IMR-90 (cell line): ENCODE results near the gene TAT. TPM values are rescaled to one million over a fixed set of nuclear protein-coding genes. Genes with fewer than 3 reads are reported as not detected.

Experiments
- ATAC-seq: fragments of 200-7000 bp; cut with Tn5 transposase; 2 replicates; pipeline ENCODE4 v1.9.1; 2020; ENCODE audit warnings: low read depth, mild to moderate bottlenecking, moderate library complexity
- BruUV-seq: library from RNA; stranded (reverse); fragments of 400-500 nt; replicated peaks from 2 replicates; lab custom pipeline; 2021; lab: Mats Ljungman, UMichigan
- CTCF ChIA-PET: fragments of 300-600 bp; formaldehyde crosslinking; extraction: SDS; loops from one replicate; lab custom pipeline; 2021; ENCODE audit warnings: antibody characterized with exemption; lab: Yijun Ruan, JAX
- POLR2A ChIA-PET: fragments of 300-600 bp; sonication (Branson Sonifier 250); formaldehyde crosslinking; loops from one replicate; lab custom pipeline; 2022; ENCODE audit warnings: antibody characterized with exemption; ENCODE audit not compliant: unreplicated experiment; lab: Charles Lee
- DNase-seq: peaks from one replicate; pipeline ENCODE4 v3.0.0; 2013
- H2AFZ ChIP-seq: replicated peaks from 2 replicates; pipeline ENCODE3; 2013; ENCODE audit warnings: low read length, mild to moderate bottlenecking; ENCODE audit not compliant: poor library complexity
- H2AK5ac ChIP-seq: 2 replicates; pipeline ENCODE4 v1.6.1; 2013; ENCODE audit warnings: low read depth, low read length, inconsistent platforms
- H2AK9ac ChIP-seq: replicated peaks from 2 replicates; pipeline ENCODE3; 2013; ENCODE audit warnings: mild to moderate bottlenecking, low read depth, low read length, moderate library complexity; ENCODE audit not compliant: poor library complexity
- H2BK120ac ChIP-seq: 2 replicates; pipeline ENCODE4 v1.6.1; 2013; ENCODE audit warnings: low read depth, low read length, inconsistent platforms
- H2BK15ac ChIP-seq: 3 replicates; pipeline ENCODE4 v1.6.1; 2013; ENCODE audit warnings: low read depth, low read length, inconsistent platforms
- H2BK20ac ChIP-seq: 2 replicates; pipeline ENCODE4 v1.6.1; 2013; ENCODE audit warnings: low read depth, mild to moderate bottlenecking, inconsistent platforms, low read length, moderate library complexity
- H2BK5ac ChIP-seq: 2 replicates; pipeline ENCODE4 v1.6.1; 2013; ENCODE audit warnings: mild to moderate bottlenecking, low read depth, low read length, inconsistent platforms; ENCODE audit not compliant: poor library complexity, severe bottlenecking
- H3K14ac ChIP-seq: replicated peaks from 2 replicates; pipeline ENCODE4 v1.6.1; 2013; ENCODE audit warnings: low read depth, low read length, inconsistent platforms
- H3K18ac ChIP-seq: 2 replicates; pipeline ENCODE4 v1.6.1; 2013; ENCODE audit warnings: low read depth, low read length, control low read depth
- H3K23ac ChIP-seq: 2 replicates; pipeline ENCODE4 v1.6.1; 2013; ENCODE audit warnings: low read depth, low read length, inconsistent platforms
- H3K27ac ChIP-seq: 2 replicates; pipeline ENCODE4 v1.5.1; 2013; ENCODE audit warnings: mild to moderate bottlenecking, control low read depth, low read length; ENCODE audit not compliant: insufficient read depth
- H3K27me3 ChIP-seq: 2 replicates; pipeline ENCODE4 v1.6.1; 2013; ENCODE audit warnings: low read length; ENCODE audit not compliant: control insufficient read depth, insufficient read depth
- H3K36me3 ChIP-seq: 2 replicates; pipeline ENCODE4 v1.6.1; 2013; ENCODE audit warnings: low read length, mixed read lengths; ENCODE audit not compliant: control insufficient read depth, insufficient read depth
- H3K4ac ChIP-seq: 2 replicates; pipeline ENCODE4 v1.6.1; 2013; ENCODE audit warnings: low read depth, low read length, inconsistent platforms
- H3K4me1 ChIP-seq: 2 replicates; pipeline ENCODE4 v1.6.1; 2013; ENCODE audit warnings: low read length, mixed read lengths; ENCODE audit not compliant: control insufficient read depth, insufficient read depth
- H3K4me2 ChIP-seq: 2 replicates; pipeline ENCODE4 v1.6.1; 2013; ENCODE audit warnings: low read depth, mild to moderate bottlenecking, control low read depth, low read length, moderate library complexity
- H3K4me3 ChIP-seq: 2 replicates; pipeline ENCODE4 v1.5.1; 2013; ENCODE audit warnings: low read depth, mild to moderate bottlenecking, control low read depth, low read length, moderate library complexity; ENCODE audit not compliant: insufficient read depth
- H3K56ac ChIP-seq: 2 replicates; pipeline ENCODE4 v1.6.1; 2013; ENCODE audit warnings: low read length, inconsistent platforms; ENCODE audit not compliant: insufficient read depth; ENCODE audit errors: extremely low read depth
- H3K79me1 ChIP-seq, 2 experiments: 2 replicates each; pipeline ENCODE4 v1.6.1; 2013; ENCODE audit warnings: low read length in 2 of 2, inconsistent platforms in 1 of 2, low read depth in 1 of 2
- H3K9ac ChIP-seq: 2 replicates; pipeline ENCODE4 v1.6.1; 2013; ENCODE audit warnings: low read depth, low read length, control low read depth
- H3K9me1 ChIP-seq: 2 replicates; pipeline ENCODE4 v1.6.1; 2013; ENCODE audit warnings: low read length, inconsistent platforms; ENCODE audit not compliant: insufficient read depth
- H3K9me3 ChIP-seq: 2 replicates; pipeline ENCODE4 v1.6.1; 2013; ENCODE audit warnings: low read length; ENCODE audit not compliant: control insufficient read depth, insufficient read depth
- H4K20me1 ChIP-seq: 2 replicates; pipeline ENCODE4 v1.6.1; 2013; ENCODE audit warnings: low read length, inconsistent platforms; ENCODE audit not compliant: insufficient read depth
- H4K5ac ChIP-seq: 2 replicates; pipeline ENCODE4 v1.6.1; 2013; ENCODE audit warnings: mild to moderate bottlenecking, low read depth, low read length, control low read depth
- H4K8ac ChIP-seq, 2 experiments: 2 replicates each; pipeline ENCODE4 v1.6.1; 2013; ENCODE audit warnings: low read depth in 2 of 2, low read length in 2 of 2, control low read depth in 1 of 2, inconsistent platforms in 1 of 2
- H4K91ac ChIP-seq: 2 replicates; pipeline ENCODE4 v1.6.1; 2013; ENCODE audit warnings: low read depth, low read length, inconsistent platforms; ENCODE audit not compliant: insufficient read depth
- BHLHE40 ChIP-seq: fragments of 150-350 bp; IDR thresholded peaks from 2 replicates; pipeline ENCODE4 v1.6.1; 2016; ENCODE audit warnings: mild to moderate bottlenecking, low read depth, low read length
- CEBPB ChIP-seq: IDR thresholded peaks from 2 replicates; pipeline ENCODE4 v1.6.1; 2012; ENCODE audit warnings: low read depth, low read length, improper control_type of control experiment
- CHD1 ChIP-seq: IDR thresholded peaks from 2 replicates; pipeline ENCODE4 v1.6.1; 2012; ENCODE audit warnings: low read depth, low read length, improper control_type of control experiment
- CTCF ChIP-seq: conservative IDR thresholded peaks from 2 replicates; pipeline ENCODE4 v1.5.1; 2012; ENCODE audit warnings: mild to moderate bottlenecking, low read depth, low read length, improper control_type of control experiment
- FOS ChIP-seq: fragments of 150-350 bp; IDR thresholded peaks from 2 replicates; pipeline ENCODE4 v1.6.1; 2016; ENCODE audit warnings: low read depth, low read length
- MAFK ChIP-seq: IDR thresholded peaks from 2 replicates; pipeline ENCODE4 v1.6.1; 2012; ENCODE audit warnings: low read depth, low read length, improper control_type of control experiment
- MAZ ChIP-seq: IDR thresholded peaks from 2 replicates; pipeline ENCODE4 v1.6.1; 2012; ENCODE audit warnings: low read depth, mild to moderate bottlenecking, low read length, improper control_type of control experiment, moderate library complexity, borderline replicate concordance
- MXI1 ChIP-seq: IDR thresholded peaks from 2 replicates; pipeline ENCODE4 v1.6.1; 2012; ENCODE audit warnings: low read depth, mild to moderate bottlenecking, low read length, moderate library complexity, borderline replicate concordance
- NFE2L2 ChIP-seq: fragments of 150-350 bp; IDR thresholded peaks from 2 replicates; pipeline ENCODE4 v1.6.1; 2016; ENCODE audit warnings: low read depth, mild to moderate bottlenecking, low read length
- POLR2A ChIP-seq: IDR thresholded peaks from 2 replicates; pipeline ENCODE4 v1.6.1; 2012; ENCODE audit warnings: mild to moderate bottlenecking, low read depth, low read length
- RAD21 ChIP-seq: IDR thresholded peaks from 2 replicates; pipeline ENCODE4 v1.6.1; 2012; ENCODE audit warnings: low read length, improper control_type of control experiment
- RCOR1 ChIP-seq: IDR thresholded peaks from 2 replicates; pipeline ENCODE4 v1.6.1; 2012; ENCODE audit warnings: mild to moderate bottlenecking, low read length, improper control_type of control experiment; ENCODE audit not compliant: insufficient replicate concordance
- RFX5 ChIP-seq: IDR thresholded peaks from 2 replicates; pipeline ENCODE4 v1.8.0; 2012; ENCODE audit warnings: low read depth, mild to moderate bottlenecking, low read length, moderate library complexity
- SMC3 ChIP-seq: fragments of 150-350 bp; IDR thresholded peaks from 2 replicates; pipeline ENCODE4 v1.6.1; 2016; ENCODE audit warnings: low read depth, mild to moderate bottlenecking, antibody characterized with exemption, low read length, moderate library complexity
- USF2 ChIP-seq: fragments of 150-350 bp; IDR thresholded peaks from 2 replicates; pipeline ENCODE4 v1.6.1; 2017; ENCODE audit warnings: mild to moderate bottlenecking, antibody characterized with exemption, low read length, low read depth
- WGBS, 2 experiments: methylation state at CpG; one replicate each; pipeline versions ENCODE4 v1.1.5 to v1.1.7; 2013; ENCODE audit warnings: missing lambda C conversion rate in 2 of 2; ENCODE audit not compliant: insufficient read length in 1 of 2; ENCODE audit errors: extremely low coverage in 2 of 2; 5-methylcytosine and 5-hydroxymethylcytosine counted together
- dilution Hi-C: fragments of 300-500 bp; cut with HindIII; formaldehyde crosslinking; loops from one replicate; pipeline ENCODE4 v1.14.3; 2018; ENCODE audit warnings: low sequenced_read_pairs; ENCODE audit not compliant: unreplicated experiment
- in situ Hi-C: fragments of 300-500 bp; cut with MboI; formaldehyde crosslinking; loops from 3 replicates; pipeline ENCODE4 v1.14.3; 2019; ENCODE audit warnings: low sequenced_read_pairs, inconsistent platforms, mixed read lengths
- intact Hi-C: fragments of 100-400 bp; cut with micrococcal nuclease; formaldehyde crosslinking; loops from 2 replicates; pipeline ENCODE4 v1.10.0; 2022
- polyA plus RNA-seq, 3 experiments: library from polyadenylated mRNA; depleted of rRNA; stranded (reverse); fragments of >200 nt; gene quantifications; 2 replicates each; pipeline ENCODE4 v1.2.3, GENCODE V29; 2012; ENCODE audit warnings: low replicate concordance in 1 of 3
- total RNA-seq: library from RNA; depleted of rRNA; stranded (reverse); fragments of >200 nt; gene quantifications from 2 replicates; pipeline ENCODE4 v1.2.3, GENCODE V29; 2012

The TAT gene
- total and polyA plus RNA-seq, 2 of the 4 experiments (the other 2 are of a cell fraction) = not detected

GRCh38 chr16:71610936-71611871, 34.3 kb upstream of the TAT start:
- Histone ChIP-seq H4K91ac (no peak overlapping the region), H3K4me3 (no peak overlapping the region), H3K4ac (no peak overlapping the region), H3K56ac (no peak overlapping the region), H3K9me1 (no peaks in the 10 kb centered on the region), H3K14ac (no peak overlapping the region), H3K9me3 (no peaks in the 10 kb centered on the region), H2AK9ac (no peak overlapping the region), H3K27me3 (peaks cover 8% of the 10 kb centered on the region), H2AFZ (peak overlapping the region; percentile 67), H3K23ac (no peak overlapping the region), H2AK5ac (no peak overlapping the region), H2BK20ac (no peak overlapping the region), H4K20me1 (no peaks in the 10 kb centered on the region), H3K18ac (no peak overlapping the region), H3K4me1 (no peaks in the 10 kb centered on the region), H4K5ac (no peak overlapping the region), H3K79me1 (no peaks in the 10 kb centered on the region), H3K4me2 (peak overlapping the region; percentile 80), H2BK120ac (no peak overlapping the region), H3K36me3 (no peaks in the 10 kb centered on the region), H2BK5ac (no peak overlapping the region), H3K27ac (no peak overlapping the region), H2BK15ac (no peak overlapping the region), H4K8ac (no peak overlapping the region), H3K9ac (no peak overlapping the region)
- peak; percentile 37 for DNase-seq
- ChIA-PET POLR2A (no interaction called here), CTCF (interaction anchor here (0.6 to 1.9 kb wide), 20 partner anchors 8 to 199 kb away, joined by 3 to 8 read pairs (median 3); partner anchors contain the start of gene ZNF23)
- peak; percentile 98 for ATAC-seq
- in situ Hi-C loops = no loop called here
- intact Hi-C loops = loop anchor here (1.0 to 10.0 kb wide), 3 partner anchors 46 to 199 kb away; no protein-coding TSS in a partner anchor
- 20% methylated on average over 1 of the region's 19 CpGs; no CpG with 5 or more reads in 1 of the 2 experiments for WGBS, 2 experiments
- BruUV-seq = no TSS peak
- dilution Hi-C loops = no loop called here
- TF ChIP-seq SMC3 = peak; percentile 43; the same call in 1 of the 2 replicates
- peak; percentile 85 for TF ChIP-seq CTCF
- no peak for TF ChIP-seq MAFK
- no peak for TF ChIP-seq RFX5
- no peak for TF ChIP-seq POLR2A
- no peak for TF ChIP-seq CHD1
- no peak for TF ChIP-seq NFE2L2
- peak; percentile 23; the same call in 1 of the 2 replicates for TF ChIP-seq MAZ
- TF ChIP-seq FOS = no peak
- TF ChIP-seq RAD21 = peak; percentile 65
- no peak for TF ChIP-seq USF2
- no peak for TF ChIP-seq MXI1
- no peak for TF ChIP-seq BHLHE40
- no peak for TF ChIP-seq CEBPB
- TF ChIP-seq RCOR1 = no peak
